PFSK-1 (cell line): ENCODE measurements around the gene DPH1.

ENCODE experiments used
- POLR2AphosphoS5 ChIP-seq: IDR thresholded peaks from 2 replicates; pipeline ENCODE4 v1.6.1; 2012; ENCODE audit warnings: low read depth, mild to moderate bottlenecking, control low read depth, low read length, moderate library complexity
- TAF1 ChIP-seq: IDR thresholded peaks from 2 replicates; pipeline ENCODE4 v1.6.1; 2012; ENCODE audit warnings: low read length, control low read depth, borderline replicate concordance; ENCODE audit not compliant: insufficient read depth

DNA sequence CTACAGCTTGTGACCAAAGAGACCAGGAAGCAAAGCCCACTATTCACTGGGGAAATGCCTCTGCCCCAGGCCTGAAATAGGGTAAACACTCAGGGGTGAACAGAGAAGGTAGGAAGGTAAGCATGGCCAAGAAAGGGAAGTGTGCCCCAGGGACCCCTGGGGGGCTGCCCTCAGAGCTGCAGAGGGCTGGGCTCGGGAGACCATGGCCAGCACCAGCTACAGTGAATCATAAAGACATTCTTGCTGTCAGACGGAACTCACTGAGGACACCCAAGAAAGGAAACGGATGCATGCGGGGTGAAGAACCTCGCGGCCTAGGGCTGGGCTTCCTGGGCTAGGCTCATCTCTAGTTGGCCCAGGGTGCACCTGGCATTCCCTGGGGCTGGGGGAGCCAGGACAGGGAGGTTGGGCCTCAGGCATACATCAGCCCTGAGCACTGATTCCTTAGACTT is 34.6 kb downstream of the DPH1 start:
- TF ChIP-seq POLR2AphosphoS5 (no peak), TAF1 (no peak)
